A172 (cell line): ENCODE measurements around the gene GOLPH3L. TPM values are rescaled to one million over a fixed set of nuclear protein-coding genes. Genes with fewer than 3 reads are reported as not detected.
"Not testable (repeated sequence)": the region's sequence is repeated elsewhere in the genome, so short reads cannot be mapped to it uniquely, and the experiment has no call there.

ENCODE experiments used
- DNase-seq: peaks from one replicate; pipeline ENCODE4 v3.0.0-alpha.2; 2015; ENCODE audit warnings: low spot score
- total RNA-seq: library from RNA; depleted of rRNA; stranded (reverse); fragments of >200 nt; shearing (Covaris generic); gene quantifications from 2 replicates; pipeline ENCODE4 v1.2.3, GENCODE V29; 2014; rRNA removed

GOLPH3L gene
- total RNA-seq, 1 experiment from 2014 or later: 10.0 TPM

GRCh38 chr1:150615346-150616201 lies 81.4 kb downstream of the GOLPH3L start:
- peak; percentile 94 for DNase-seq

- DNase-seq: peak; percentile 97
Measured at GRCh38 chr1:150613061-150613920, 83.7 kb downstream of the GOLPH3L start.

- DNase-seq: no peak
Measured at GRCh38 chr1:150612014-150612345, 85.0 kb downstream of the GOLPH3L start.

- no peak for DNase-seq
Measured at GRCh38 chr1:150610576-150610975, 86.4 kb downstream of the GOLPH3L start.

- DNase-seq: no peak
Measured at GRCh38 chr1:150609732-150610131, 87.2 kb downstream of the GOLPH3L start.

GRCh38 chr1:150606463-150607142 lies 90.4 kb downstream of the GOLPH3L start:
- DNase-seq: no peak

GRCh38 chr1:150605451-150605731 lies 91.6 kb downstream of the GOLPH3L start:
- DNase-seq: not testable (repeated sequence)

- DNase-seq: no peak
Measured at GRCh38 chr1:150604226-150604588, 92.7 kb downstream of the GOLPH3L start.

GRCh38 chr1:150603711-150604110 lies 93.2 kb downstream of the GOLPH3L start:
- DNase-seq: no peak

- DNase-seq: not testable (repeated sequence)
Measured at GRCh38 chr1:150602372-150602771, 94.6 kb downstream of the GOLPH3L start.

GRCh38 chr1:150601540-150601939 lies 95.4 kb downstream of the GOLPH3L start:
- DNase-seq: no peak

GRCh38 chr1:150598346-150598745 lies 98.6 kb downstream of the GOLPH3L start:
- DNase-seq: not testable (repeated sequence)

GRCh38 chr1:150596976-150597375 lies 100.0 kb downstream of the GOLPH3L start:
- no peak for DNase-seq

Other genes starting within 250 kb of the GOLPH3L start
- 30.0 and 32.1 TPM in 2 replicates for gene TARS2, start 209.7 kb downstream of the GOLPH3L start, total RNA-seq
- gene ECM1, start 189.0 kb downstream of the GOLPH3L start, total RNA-seq: 101 and 135 TPM in 2 replicates
- gene FALEC, start 181.4 kb downstream of the GOLPH3L start, total RNA-seq: 0.55 TPM in 1 of 2 replicates, not detected in the other
- 0.38 and 2.3 TPM in 2 replicates for gene ADAMTSL4, start 147.7 kb downstream of the GOLPH3L start, total RNA-seq
- 224 and 246 TPM in 2 replicates for gene MCL1, start 117.5 kb downstream of the GOLPH3L start, total RNA-seq
- 278 and 287 TPM in 2 replicates for gene ENSA, start 67.5 kb downstream of the GOLPH3L start, total RNA-seq
- gene HORMAD1, start 23.7 kb upstream of the GOLPH3L start, total RNA-seq: not detected in 2 replicates
- gene CTSS, start 68.6 kb upstream of the GOLPH3L start, total RNA-seq: 5.7 and 18.5 TPM in 2 replicates
- 1.1 and 3.4 TPM in 2 replicates for gene CTSK, start 111.1 kb upstream of the GOLPH3L start, total RNA-seq
- 36.3 and 39.0 TPM in 2 replicates for gene ARNT, start 179.4 kb upstream of the GOLPH3L start, total RNA-seq
- not detected in 2 replicates for gene CTXND2, start 190.0 kb upstream of the GOLPH3L start, total RNA-seq
- gene SETDB1, start 229.2 kb upstream of the GOLPH3L start, total RNA-seq: 55.4 and 56.8 TPM in 2 replicates